NCI-H1105 treated with DMSO at 0.1 percent for 48 hours (cell line): Measurements from ENCODE around the gene SAMD1.
A peak's percentile ranks its signal among the peaks of the same experiment; 100 is the strongest.
"Not testable (repeated sequence)": the region's sequence is repeated elsewhere in the genome, so short reads cannot be mapped to it uniquely, and the experiment has no call there.

Experiments
- DNase-seq: peaks from one replicate; lab custom pipeline; 2025; lab: John Stamatoyannopoulos, UW

The SAMD1 gene

GRCh38 chr19:14061081-14061749 is 29.3 kb downstream of the SAMD1 start:
- DNase-seq = no peak

GRCh38 chr19:14059652-14060155 is 30.8 kb downstream of the SAMD1 start:
- no peak for DNase-seq

- no peak for DNase-seq
Measured at GRCh38 chr19:14059093-14059480, 31.5 kb downstream of the SAMD1 start.

- DNase-seq = no peak
Measured at GRCh38 chr19:14058182-14059092, 32.1 kb downstream of the SAMD1 start.

- no peak for DNase-seq
Measured at GRCh38 chr19:14056741-14057356, 33.7 kb downstream of the SAMD1 start.

- DNase-seq = no peak
Measured at GRCh38 chr19:14056069-14056666, 34.4 kb downstream of the SAMD1 start.

- no peak for DNase-seq
Measured at GRCh38 chr19:14055396-14055795, 35.2 kb downstream of the SAMD1 start.

- DNase-seq = no peak
Measured at GRCh38 chr19:14054721-14055120, 35.8 kb downstream of the SAMD1 start.

GRCh38 chr19:14054099-14054498 is 36.5 kb downstream of the SAMD1 start:
- no peak for DNase-seq

- no peak for DNase-seq
Measured at GRCh38 chr19:14053500-14053899, 37.1 kb downstream of the SAMD1 start.

GRCh38 chr19:14053032-14053431 is 37.5 kb downstream of the SAMD1 start:
- DNase-seq = no peak

GRCh38 chr19:14052470-14052869 is 38.1 kb downstream of the SAMD1 start:
- no peak for DNase-seq

GRCh38 chr19:14051980-14052379 is 38.6 kb downstream of the SAMD1 start:
- no peak for DNase-seq

GRCh38 chr19:14050961-14051360 is 39.6 kb downstream of the SAMD1 start:
- DNase-seq = not testable (repeated sequence)

- DNase-seq = no peak
Measured at GRCh38 chr19:14050512-14050911, 40.0 kb downstream of the SAMD1 start.

- no peak for DNase-seq
Measured at GRCh38 chr19:14048443-14049153, 42.0 kb downstream of the SAMD1 start.

GRCh38 chr19:14047866-14048265 is 42.7 kb downstream of the SAMD1 start:
- not testable (repeated sequence) for DNase-seq

- DNase-seq = peak; percentile 45
Measured at GRCh38 chr19:14042659-14043608, 47.6 kb downstream of the SAMD1 start.

- no peak for DNase-seq
Measured at GRCh38 chr19:14039181-14039580, 51.4 kb downstream of the SAMD1 start.
